Measurements from ENCODE around the gene PRUNE1.

Gene PRUNE1

GRCh38 chr1:151054971-151055547, 46.8 kb downstream of the PRUNE1 start:
- no peak overlapping the region for H3K4me2 ChIP-seq (ENCODE audit: low read length)
- no peaks in the 10 kb centered on the region for H3K27me3 ChIP-seq (ENCODE audit: low read depth, low read length)
- H3K9me3 ChIP-seq (ENCODE audit: insufficient read depth, low read length): no peaks in the 10 kb centered on the region
- H4K20me1 ChIP-seq (ENCODE audit: insufficient read depth, low read length): peaks cover 23% of the 10 kb centered on the region
- peaks cover 46% of the 10 kb centered on the region for H3K79me2 ChIP-seq (ENCODE audit: low read length)
- no peak overlapping the region for H3K4me3 ChIP-seq (ENCODE audit: low read length)
- H3K36me3 ChIP-seq (replicated peaks; ENCODE audit: low read depth, low read length): peaks cover 57% of the 10 kb centered on the region
- H3K9ac ChIP-seq (ENCODE audit: low read length): no peak overlapping the region
- TF ChIP-seq EZH2phosphoT487 (IDR thresholded peaks at IDR 0.05; ENCODE audit: low read depth): no peak
- no peak for TF ChIP-seq CTCF (IDR thresholded peaks at IDR 0.05; ENCODE audit: low read depth, low read length)
- no peak overlapping the region for H2AFZ ChIP-seq (ENCODE audit: low read depth, low read length)
- peaks cover 19% of the 10 kb centered on the region for H3K4me1 ChIP-seq (ENCODE audit: low read length)
- H3K27ac ChIP-seq (ENCODE audit: low read length): no peak overlapping the region

GRCh38 chr1:151055581-151055980, 47.3 kb downstream of the PRUNE1 start:
- Histone ChIP-seq H3K4me2 (ENCODE audit: low read length) (no peak overlapping the region), H3K27me3 (ENCODE audit: low read depth, low read length) (no peaks in the 10 kb centered on the region), H3K9me3 (ENCODE audit: insufficient read depth, low read length) (no peaks in the 10 kb centered on the region), H2AFZ (ENCODE audit: low read depth, low read length) (no peak overlapping the region), H3K27ac (ENCODE audit: low read length) (no peak overlapping the region), H4K20me1 (ENCODE audit: insufficient read depth, low read length) (peaks cover 23% of the 10 kb centered on the region), H3K4me3 (ENCODE audit: low read length) (no peak overlapping the region), H3K9ac (ENCODE audit: low read length) (no peak overlapping the region), H3K36me3 (replicated peaks; ENCODE audit: low read depth, low read length) (peaks cover 57% of the 10 kb centered on the region), H3K79me2 (ENCODE audit: low read length) (peaks cover 46% of the 10 kb centered on the region), H3K4me1 (ENCODE audit: low read length) (peaks cover 22% of the 10 kb centered on the region)
- TF ChIP-seq EZH2phosphoT487 (IDR thresholded peaks at IDR 0.05; ENCODE audit: low read depth): no peak
- no peak for TF ChIP-seq CTCF (IDR thresholded peaks at IDR 0.05; ENCODE audit: low read depth, low read length)

- Histone ChIP-seq H3K4me3 (ENCODE audit: low read length) (no peak overlapping the region), H2AFZ (ENCODE audit: low read depth, low read length) (no peak overlapping the region), H3K4me1 (ENCODE audit: low read length) (peaks cover 26% of the 10 kb centered on the region), H3K9me3 (ENCODE audit: insufficient read depth, low read length) (no peaks in the 10 kb centered on the region), H3K27ac (ENCODE audit: low read length) (no peak overlapping the region), H3K27me3 (ENCODE audit: low read depth, low read length) (no peaks in the 10 kb centered on the region), H3K36me3 (replicated peaks; ENCODE audit: low read depth, low read length) (peaks cover 54% of the 10 kb centered on the region), H3K9ac (ENCODE audit: low read length) (no peak overlapping the region), H3K79me2 (ENCODE audit: low read length) (peaks cover 46% of the 10 kb centered on the region), H3K4me2 (ENCODE audit: low read length) (no peak overlapping the region), H4K20me1 (ENCODE audit: insufficient read depth, low read length) (peaks cover 23% of the 10 kb centered on the region)
- no peak for TF ChIP-seq CTCF (IDR thresholded peaks at IDR 0.05; ENCODE audit: low read depth, low read length)
- TF ChIP-seq EZH2phosphoT487 (IDR thresholded peaks at IDR 0.05; ENCODE audit: low read depth): no peak
These were observed 47.9 kb downstream of the PRUNE1 start for GRCh38 chr1:151056149-151056548.

- H3K79me2 ChIP-seq (ENCODE audit: low read length): peaks cover 46% of the 10 kb centered on the region
- no peak overlapping the region for H2AFZ ChIP-seq (ENCODE audit: low read depth, low read length)
- peak overlapping the region; percentile 96 for H3K4me2 ChIP-seq (ENCODE audit: low read length)
These were observed 50.4 kb downstream of the PRUNE1 start for GRCh38 chr1:151058692-151059091.

More at GRCh38 chr1:151058692-151059091, 50.4 kb downstream of the PRUNE1 start:
- Histone ChIP-seq H4K20me1 (ENCODE audit: insufficient read depth, low read length) (peaks cover 23% of the 10 kb centered on the region), H3K9me3 (ENCODE audit: insufficient read depth, low read length) (no peaks in the 10 kb centered on the region), H3K27ac (ENCODE audit: low read length) (peak overlapping the region; percentile 65), H3K27me3 (ENCODE audit: low read depth, low read length) (no peaks in the 10 kb centered on the region), H3K4me1 (ENCODE audit: low read length) (peaks cover 26% of the 10 kb centered on the region), H3K9ac (ENCODE audit: low read length) (peak overlapping the region; percentile 95), H3K36me3 (replicated peaks; ENCODE audit: low read depth, low read length) (peaks cover 36% of the 10 kb centered on the region), H3K4me3 (ENCODE audit: low read length) (peak overlapping the region; percentile 89)
- no peak for TF ChIP-seq EZH2phosphoT487 (IDR thresholded peaks at IDR 0.05; ENCODE audit: low read depth)
- no peak for TF ChIP-seq CTCF (IDR thresholded peaks at IDR 0.05; ENCODE audit: low read depth, low read length)
